Neural cell (in vitro differentiated cells): ENCODE measurements around the gene SAE1.

ENCODE experiments used
- EZH2 ChIP-seq: fragments of 200-600, 300-800 bp; shearing (Covaris generic), sonication (generic); IDR thresholded peaks from 2 replicates; pipeline ENCODE4 v1.6.1; 2014; ENCODE audit warnings: antibody characterized with exemption, low read length, borderline replicate concordance, mild to moderate bottlenecking; ENCODE audit not compliant: insufficient read depth, poor library complexity, severe bottlenecking
- POLR2AphosphoS5 ChIP-seq: IDR thresholded peaks from 2 replicates; pipeline ENCODE4 v1.6.1; 2012
- RAD21 ChIP-seq: fragments of 450-650 bp; conservative IDR thresholded peaks from 2 replicates; pipeline ENCODE4 v1.6.1; 2014; ENCODE audit warnings: antibody characterized with exemption, mild to moderate bottlenecking, moderate library complexity
- TAF1 ChIP-seq: IDR thresholded peaks from 2 replicates; pipeline ENCODE4 v1.6.1; 2012; ENCODE audit warnings: low read depth
- TF ChIP-seq, protein P1 (sequence below): fragments of 450-650 bp; IDR thresholded peaks from 2 replicates; pipeline ENCODE4 v1.5.1; 2014; ENCODE audit warnings: antibody characterized with exemption, mild to moderate bottlenecking, moderate library complexity; ENCODE audit not compliant: poor library complexity, severe bottlenecking
- TF ChIP-seq, protein P2 (sequence below): IDR thresholded peaks from 2 replicates; pipeline ENCODE4 v1.6.1; 2012; ENCODE audit warnings: borderline replicate concordance

GRCh38 chr19:47240556-47240955, 109.9 kb downstream of the SAE1 start:
- TF ChIP-seq POLR2AphosphoS5 (no peak), RAD21 (no peak), TAF1 (no peak), EZH2 (no peak)
- TF ChIP-seq, protein P1, sequence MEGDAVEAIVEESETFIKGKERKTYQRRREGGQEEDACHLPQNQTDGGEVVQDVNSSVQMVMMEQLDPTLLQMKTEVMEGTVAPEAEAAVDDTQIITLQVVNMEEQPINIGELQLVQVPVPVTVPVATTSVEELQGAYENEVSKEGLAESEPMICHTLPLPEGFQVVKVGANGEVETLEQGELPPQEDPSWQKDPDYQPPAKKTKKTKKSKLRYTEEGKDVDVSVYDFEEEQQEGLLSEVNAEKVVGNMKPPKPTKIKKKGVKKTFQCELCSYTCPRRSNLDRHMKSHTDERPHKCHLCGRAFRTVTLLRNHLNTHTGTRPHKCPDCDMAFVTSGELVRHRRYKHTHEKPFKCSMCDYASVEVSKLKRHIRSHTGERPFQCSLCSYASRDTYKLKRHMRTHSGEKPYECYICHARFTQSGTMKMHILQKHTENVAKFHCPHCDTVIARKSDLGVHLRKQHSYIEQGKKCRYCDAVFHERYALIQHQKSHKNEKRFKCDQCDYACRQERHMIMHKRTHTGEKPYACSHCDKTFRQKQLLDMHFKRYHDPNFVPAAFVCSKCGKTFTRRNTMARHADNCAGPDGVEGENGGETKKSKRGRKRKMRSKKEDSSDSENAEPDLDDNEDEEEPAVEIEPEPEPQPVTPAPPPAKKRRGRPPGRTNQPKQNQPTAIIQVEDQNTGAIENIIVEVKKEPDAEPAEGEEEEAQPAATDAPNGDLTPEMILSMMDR, result no peak
- TF ChIP-seq, protein P2, sequence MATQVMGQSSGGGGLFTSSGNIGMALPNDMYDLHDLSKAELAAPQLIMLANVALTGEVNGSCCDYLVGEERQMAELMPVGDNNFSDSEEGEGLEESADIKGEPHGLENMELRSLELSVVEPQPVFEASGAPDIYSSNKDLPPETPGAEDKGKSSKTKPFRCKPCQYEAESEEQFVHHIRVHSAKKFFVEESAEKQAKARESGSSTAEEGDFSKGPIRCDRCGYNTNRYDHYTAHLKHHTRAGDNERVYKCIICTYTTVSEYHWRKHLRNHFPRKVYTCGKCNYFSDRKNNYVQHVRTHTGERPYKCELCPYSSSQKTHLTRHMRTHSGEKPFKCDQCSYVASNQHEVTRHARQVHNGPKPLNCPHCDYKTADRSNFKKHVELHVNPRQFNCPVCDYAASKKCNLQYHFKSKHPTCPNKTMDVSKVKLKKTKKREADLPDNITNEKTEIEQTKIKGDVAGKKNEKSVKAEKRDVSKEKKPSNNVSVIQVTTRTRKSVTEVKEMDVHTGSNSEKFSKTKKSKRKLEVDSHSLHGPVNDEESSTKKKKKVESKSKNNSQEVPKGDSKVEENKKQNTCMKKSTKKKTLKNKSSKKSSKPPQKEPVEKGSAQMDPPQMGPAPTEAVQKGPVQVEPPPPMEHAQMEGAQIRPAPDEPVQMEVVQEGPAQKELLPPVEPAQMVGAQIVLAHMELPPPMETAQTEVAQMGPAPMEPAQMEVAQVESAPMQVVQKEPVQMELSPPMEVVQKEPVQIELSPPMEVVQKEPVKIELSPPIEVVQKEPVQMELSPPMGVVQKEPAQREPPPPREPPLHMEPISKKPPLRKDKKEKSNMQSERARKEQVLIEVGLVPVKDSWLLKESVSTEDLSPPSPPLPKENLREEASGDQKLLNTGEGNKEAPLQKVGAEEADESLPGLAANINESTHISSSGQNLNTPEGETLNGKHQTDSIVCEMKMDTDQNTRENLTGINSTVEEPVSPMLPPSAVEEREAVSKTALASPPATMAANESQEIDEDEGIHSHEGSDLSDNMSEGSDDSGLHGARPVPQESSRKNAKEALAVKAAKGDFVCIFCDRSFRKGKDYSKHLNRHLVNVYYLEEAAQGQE, result no peak
